Adrenal gland (tissue), 12 donors: ENCODE results near the gene PIK3R1. TPM values are rescaled to one million over a fixed set of nuclear protein-coding genes. Genes with fewer than 3 reads are reported as not detected.
A peak's percentile ranks its signal among the peaks of the same experiment; 100 is the strongest.

Experiments
- DNase-seq, 7 donors: peaks; one replicate each; pipeline ENCODE4 v3.0.0-alpha.2; 2019 to 2020
- H3K27ac ChIP-seq, 5 donors: fragments of 200-600 bp; sonication (generic) in 4 of 5; 1 replicate in 3 of 5; 2 replicates in 2 of 5; pipeline versions ENCODE4 v1.5.1 to v1.8.0; 2016 to 2020; ENCODE audit warnings: mild to moderate bottlenecking in 1 of 5
- H3K27me3 ChIP-seq: fragments of 200-600 bp; 2 replicates; pipeline ENCODE4 v1.8.0; 2021
- H3K36me3 ChIP-seq, 2 donors: fragments of 200-600 bp; replicated peaks in 1 of 2; 1 replicate in 1 of 2; 2 replicates in 1 of 2; pipeline versions ENCODE4 v1.5.1 to v1.8.0; 2018 to 2022
- H3K4me1 ChIP-seq, 2 donors: fragments of 200-600 bp; replicated peaks in 1 of 2; 1 replicate in 1 of 2; 2 replicates in 1 of 2; pipeline versions ENCODE4 v1.5.1 to v1.8.0; 2018 to 2021
- H3K4me3 ChIP-seq, 4 donors: fragments of 200-600 bp; sonication (generic) in 3 of 4; one replicate each; pipeline ENCODE4 v1.5.1; 2016 to 2018
- H3K9me3 ChIP-seq, 3 donors: fragments of 200-600 bp; sonication (generic) in 1 of 3; replicated peaks in 1 of 3; 1 replicate in 2 of 3; 2 replicates in 1 of 3; pipeline versions ENCODE4 v1.5.1 to v1.8.0; 2016 to 2021
- POLR2A ChIP-seq, 2 donors: fragments of 450-650 bp; IDR thresholded peaks; one replicate each; pipeline ENCODE4 v1.6.1; 2017; ENCODE audit warnings: antibody characterized with exemption in 2 of 2, mild to moderate bottlenecking in 2 of 2, moderate library complexity in 1 of 2
- WGBS, 4 donors: extraction: QIAGEN DNeasy Blood & Tissue Kit in 2 of 4; methylation state at CpG; one replicate each; pipeline versions ENCODE4 v1.1.5 to v1.1.7; 2013 to 2017; 5-methylcytosine and 5-hydroxymethylcytosine counted together
- intact Hi-C, 2 donors: fragments of 100-400 bp; cut with DNase I; formaldehyde crosslinking; loops; one replicate each; pipeline versions ENCODE4 v1.14.1 to v1.15.0; 2022 to 2023
- polyA plus RNA-seq, 3 donors: library from polyadenylated mRNA; stranded (reverse); fragments of 200-250 nt in 2 of 3; fragments of 350-450 nt in 1 of 3; fragmentation: Illumina TruSeq in 1 of 3; extraction: RNeasy Lipid Tissue Mini Kit (QIAGEN cat#74804) in 1 of 3; gene quantifications; one replicate each; pipeline ENCODE4 v1.2.3, GENCODE V29; 2013 to 2014
- total RNA-seq, 9 donors: library from RNA; depleted of rRNA in 4 of 9; stranded (reverse); fragments of >200 nt in 4 of 9; fragments of 120-200 nt in 1 of 9; fragmentation: NEBNext Ultra II Directional in 1 of 9; extraction: Animal tissue kit (Norgen Biotek cat#: 25700) in 1 of 9; gene quantifications; one replicate each; pipeline versions ENCODE4 v1.1.0 to v1.2.4, GENCODE V29; 2013 to 2023
- TF ChIP-seq, protein P1 (sequence below), 6 experiments: fragments of 450-650 bp in 4 of 6; fragments of 200-600 bp in 2 of 6; sonication (generic) in 1 of 6; IDR thresholded peaks; 1 replicate in 5 of 6; 2 replicates in 1 of 6; pipeline versions ENCODE4 v1.5.1 to v1.8.0; 2016 to 2021; ENCODE audit warnings: antibody characterized with exemption in 6 of 6, mild to moderate bottlenecking in 2 of 6, moderate library complexity in 1 of 6
- donor health status: healthy with polysubstance abuse.
- donor health status: Bipolar disorder and iron deficiency.
- donor health status: DM: yes; HTN: yes; CAD: no.
- donor health status: DM: no; HTN: no; CAD: no.
- donor health status: DM: no; HTN: no; CAD: no.
- donor health status: DM: yes; HTN: yes; CAD: no.

PIK3R1 gene
- total and polyA plus RNA-seq, 12 donors: 4.9 to 110 (median 48.2) TPM

- TF ChIP-seq POLR2A (IDR thresholded peaks at IDR 0.05): no peak
- TF ChIP-seq, protein P1, sequence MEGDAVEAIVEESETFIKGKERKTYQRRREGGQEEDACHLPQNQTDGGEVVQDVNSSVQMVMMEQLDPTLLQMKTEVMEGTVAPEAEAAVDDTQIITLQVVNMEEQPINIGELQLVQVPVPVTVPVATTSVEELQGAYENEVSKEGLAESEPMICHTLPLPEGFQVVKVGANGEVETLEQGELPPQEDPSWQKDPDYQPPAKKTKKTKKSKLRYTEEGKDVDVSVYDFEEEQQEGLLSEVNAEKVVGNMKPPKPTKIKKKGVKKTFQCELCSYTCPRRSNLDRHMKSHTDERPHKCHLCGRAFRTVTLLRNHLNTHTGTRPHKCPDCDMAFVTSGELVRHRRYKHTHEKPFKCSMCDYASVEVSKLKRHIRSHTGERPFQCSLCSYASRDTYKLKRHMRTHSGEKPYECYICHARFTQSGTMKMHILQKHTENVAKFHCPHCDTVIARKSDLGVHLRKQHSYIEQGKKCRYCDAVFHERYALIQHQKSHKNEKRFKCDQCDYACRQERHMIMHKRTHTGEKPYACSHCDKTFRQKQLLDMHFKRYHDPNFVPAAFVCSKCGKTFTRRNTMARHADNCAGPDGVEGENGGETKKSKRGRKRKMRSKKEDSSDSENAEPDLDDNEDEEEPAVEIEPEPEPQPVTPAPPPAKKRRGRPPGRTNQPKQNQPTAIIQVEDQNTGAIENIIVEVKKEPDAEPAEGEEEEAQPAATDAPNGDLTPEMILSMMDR (IDR thresholded peaks at IDR 0.05): no peak
- Histone ChIP-seq H3K36me3 (no peaks in the 10 kb centered on the region), H3K9me3 (peaks cover 0 to 5% (median 0%) of the 10 kb centered on the region in 3 donors), H3K4me3 (no peak overlapping the region), H3K27me3 (no peaks in the 10 kb centered on the region), H3K4me1 (peaks cover 0 to 4% of the 10 kb centered on the region in 2 donors), H3K27ac (no peak overlapping the region)
- WGBS, 4 donors: 76 to 78% (median 77%) methylated on average over 6 of the region's 6 CpGs
- intact Hi-C loops: no loop called here
- DNase-seq: no peak
Observed at GRCh38 chr5:68329554-68330255, 114.1 kb downstream of the PIK3R1 start.

DNA sequence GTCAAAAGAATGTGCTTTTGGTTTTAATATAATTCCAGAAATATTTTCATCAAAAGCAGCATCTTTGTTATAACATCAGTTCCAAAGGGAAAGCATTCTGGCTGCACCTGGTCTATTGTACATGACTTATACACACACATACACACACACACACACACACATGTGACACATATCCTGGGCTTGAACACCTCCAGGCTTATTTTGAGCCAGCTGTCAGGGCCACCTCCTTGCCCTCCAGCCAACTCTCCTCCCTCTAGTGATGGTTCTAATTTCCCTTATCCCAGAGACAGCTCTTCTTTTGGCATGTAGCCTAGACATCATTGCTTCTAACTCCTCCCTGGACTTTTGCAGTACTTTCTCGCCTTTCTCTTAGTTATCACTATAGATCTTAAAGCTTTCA is 115.0 kb downstream of the PIK3R1 start:
- DNase-seq: no peak
- Histone ChIP-seq H3K27ac (no peak overlapping the region), H3K36me3 (no peaks in the 10 kb centered on the region), H3K9me3 (peaks cover 0 to 5% (median 0%) of the 10 kb centered on the region in 3 donors), H3K27me3 (no peaks in the 10 kb centered on the region), H3K4me1 (peaks cover 0 to 4% of the 10 kb centered on the region in 2 donors), H3K4me3 (no peak overlapping the region)
- no peak for TF ChIP-seq POLR2A (IDR thresholded peaks at IDR 0.05)
- TF ChIP-seq, protein P1 (IDR thresholded peaks at IDR 0.05): no peak
- intact Hi-C loops: no loop called here
- WGBS, 4 donors: 70 to 86% (median 77%) methylated on average over 1 of the region's 1 CpG

DNA sequence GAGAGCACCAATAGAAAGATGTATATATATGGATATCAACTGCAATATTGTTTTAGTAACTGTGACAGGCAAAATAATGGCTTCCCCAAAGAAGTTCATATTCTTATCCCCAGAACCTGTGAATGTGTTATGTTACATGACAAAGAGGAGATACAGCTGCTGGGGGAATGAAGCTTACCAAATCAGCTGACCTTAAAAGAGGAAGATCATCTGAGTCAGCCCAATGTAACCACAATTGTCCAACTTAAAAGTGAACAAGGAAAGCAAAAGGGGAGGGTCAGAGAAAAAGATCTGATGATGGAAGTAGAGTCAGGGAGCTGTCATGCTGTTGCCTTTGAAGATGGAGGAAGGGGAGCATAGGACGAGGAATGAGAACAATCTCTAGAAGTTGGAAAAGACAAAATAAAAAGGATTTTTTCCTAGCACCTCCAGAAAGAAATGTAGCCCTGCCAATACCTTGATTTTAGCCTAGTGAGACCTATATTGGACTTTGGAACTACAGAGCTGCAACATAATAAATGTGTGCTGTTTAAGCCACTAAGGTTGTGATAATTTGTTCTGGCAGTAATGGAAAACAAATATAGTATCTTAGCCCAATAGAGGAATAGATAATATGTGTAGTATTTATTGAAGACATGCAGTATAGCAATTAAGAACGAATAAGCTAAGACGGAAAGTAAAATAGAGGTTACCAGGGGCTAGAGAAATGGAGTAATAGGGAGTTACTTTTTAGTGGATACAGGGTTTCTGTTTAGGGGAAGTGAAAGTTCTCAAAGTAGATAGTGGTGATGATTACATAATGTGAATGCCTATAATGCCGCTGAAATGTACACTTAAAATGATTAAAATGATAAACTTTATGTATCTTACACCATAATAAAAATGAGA is 115.9 kb downstream of the PIK3R1 start:
- no peaks in the 10 kb centered on the region for H3K27me3 ChIP-seq
- H3K27ac ChIP-seq: peak overlapping the region in 1 of 5 donors; percentile 10
- peaks cover 0 to 5% (median 0%) of the 10 kb centered on the region in 3 donors for H3K9me3 ChIP-seq
- peaks cover 4 to 5% of the 10 kb centered on the region in 2 donors for H3K4me1 ChIP-seq
- no peaks in the 10 kb centered on the region for H3K36me3 ChIP-seq
- 74 to 83% (median 78%) methylated on average over 4 of the region's 4 CpGs for WGBS, 4 donors
- intact Hi-C loops: no loop called here
- no peak overlapping the region for H3K4me3 ChIP-seq
- DNase-seq: no peak
- TF ChIP-seq POLR2A (IDR thresholded peaks at IDR 0.05): no peak
- TF ChIP-seq, protein P1 (IDR thresholded peaks at IDR 0.05): no peak

GRCh38 chr5:68332080-68332451 is 116.5 kb downstream of the PIK3R1 start:
- intact Hi-C loops: no loop called here
- no peak for DNase-seq
- no peaks in the 10 kb centered on the region for H3K36me3 ChIP-seq
- no peak overlapping the region for H3K4me3 ChIP-seq
- peaks cover 0 to 5% (median 0%) of the 10 kb centered on the region in 3 donors for H3K9me3 ChIP-seq
- H3K27ac ChIP-seq: no peak overlapping the region
- no peaks in the 10 kb centered on the region for H3K27me3 ChIP-seq
- 86 to 93% (median 89%) methylated on average over 3 of the region's 3 CpGs for WGBS, 4 donors
- peaks cover 4 to 5% of the 10 kb centered on the region in 2 donors for H3K4me1 ChIP-seq
- TF ChIP-seq POLR2A (IDR thresholded peaks at IDR 0.05): no peak
- TF ChIP-seq, protein P1 (IDR thresholded peaks at IDR 0.05): no peak
